Progenitor cell of endocrine pancreas (in vitro differentiated cells): Measurements from ENCODE around the gene SUMF1. TPM values are rescaled to one million over a fixed set of nuclear protein-coding genes. Genes with fewer than 3 reads are reported as not detected.
A peak's percentile ranks its signal among the peaks of the same experiment; 100 is the strongest.

Experiments used
- DNase-seq: peaks from one replicate; pipeline ENCODE4 v3.0.0; 2021; ENCODE audit warnings: low spot score; ENCODE audit not compliant: unreplicated experiment
- H3K27ac Mint-ChIP-seq: 2 replicates; pipeline ENCODE4 v1.8.0; 2021; ENCODE audit warnings: mild to moderate bottlenecking, moderate library complexity, mixed read lengths
- H3K27me3 Mint-ChIP-seq: 2 replicates; pipeline ENCODE4 v1.8.0; 2021; ENCODE audit warnings: mixed read lengths
- H3K36me3 Mint-ChIP-seq: 2 replicates; pipeline ENCODE4 v1.8.0; 2022; ENCODE audit warnings: mixed read lengths; ENCODE audit not compliant: insufficient read depth
- H3K4me1 Mint-ChIP-seq: 2 replicates; pipeline ENCODE4 v1.8.0; 2021; ENCODE audit warnings: low read depth, mixed read lengths
- H3K4me3 Mint-ChIP-seq: 2 replicates; pipeline ENCODE4 v1.8.0; 2021; ENCODE audit warnings: low read depth, mild to moderate bottlenecking, moderate library complexity, mixed read lengths
- H3K9me3 Mint-ChIP-seq: 2 replicates; pipeline ENCODE4 v1.8.0; 2021; ENCODE audit warnings: low read depth, mixed read lengths
- total RNA-seq: library from RNA; stranded (reverse); gene quantifications from 2 replicates; pipeline ENCODE4 v1.2.1, GENCODE V29; 2021
- TF ChIP-seq, protein P1 (sequence below): fragments of 200-600 bp; sonication (generic); IDR thresholded peaks from one replicate; pipeline ENCODE4 v1.5.0; 2021; ENCODE audit warnings: antibody characterized with exemption, mild to moderate bottlenecking; ENCODE audit not compliant: unreplicated experiment

The SUMF1 gene
- total RNA-seq, 1 donor from 2014 or later: 25.0 TPM

- H3K9me3 Mint-ChIP-seq: no peaks in the 10 kb centered on the region
- H3K4me1 Mint-ChIP-seq: peaks cover 16% of the 10 kb centered on the region
- peak overlapping the region; percentile 98 for H3K27ac Mint-ChIP-seq
- DNase-seq: peak; percentile 25
- TF ChIP-seq, protein P1, sequence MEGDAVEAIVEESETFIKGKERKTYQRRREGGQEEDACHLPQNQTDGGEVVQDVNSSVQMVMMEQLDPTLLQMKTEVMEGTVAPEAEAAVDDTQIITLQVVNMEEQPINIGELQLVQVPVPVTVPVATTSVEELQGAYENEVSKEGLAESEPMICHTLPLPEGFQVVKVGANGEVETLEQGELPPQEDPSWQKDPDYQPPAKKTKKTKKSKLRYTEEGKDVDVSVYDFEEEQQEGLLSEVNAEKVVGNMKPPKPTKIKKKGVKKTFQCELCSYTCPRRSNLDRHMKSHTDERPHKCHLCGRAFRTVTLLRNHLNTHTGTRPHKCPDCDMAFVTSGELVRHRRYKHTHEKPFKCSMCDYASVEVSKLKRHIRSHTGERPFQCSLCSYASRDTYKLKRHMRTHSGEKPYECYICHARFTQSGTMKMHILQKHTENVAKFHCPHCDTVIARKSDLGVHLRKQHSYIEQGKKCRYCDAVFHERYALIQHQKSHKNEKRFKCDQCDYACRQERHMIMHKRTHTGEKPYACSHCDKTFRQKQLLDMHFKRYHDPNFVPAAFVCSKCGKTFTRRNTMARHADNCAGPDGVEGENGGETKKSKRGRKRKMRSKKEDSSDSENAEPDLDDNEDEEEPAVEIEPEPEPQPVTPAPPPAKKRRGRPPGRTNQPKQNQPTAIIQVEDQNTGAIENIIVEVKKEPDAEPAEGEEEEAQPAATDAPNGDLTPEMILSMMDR: no peak
- peaks cover 30% of the 10 kb centered on the region for H3K27me3 Mint-ChIP-seq
- peak overlapping the region; percentile 90 for H3K4me3 Mint-ChIP-seq
- no peaks in the 10 kb centered on the region for H3K36me3 Mint-ChIP-seq
Measured at GRCh38 chr3:4492208-4493013, 25.3 kb upstream of the SUMF1 start.

DNA sequence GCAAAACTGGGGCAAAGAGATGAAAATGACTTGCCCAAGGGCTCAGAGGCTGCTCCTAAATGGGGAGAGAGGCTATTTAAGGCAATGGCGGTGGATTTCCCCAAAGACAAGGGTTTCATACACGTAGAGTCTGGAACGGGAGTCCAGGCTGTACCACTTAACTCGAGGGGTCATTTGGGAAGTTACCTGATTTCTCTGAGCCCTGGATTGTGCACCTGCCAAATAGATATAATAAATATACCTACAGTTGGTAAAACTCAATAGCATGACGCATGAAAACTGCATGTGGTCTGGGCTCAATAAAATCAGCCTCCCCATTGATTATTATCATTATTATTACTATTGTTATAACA lies 24.8 kb upstream of the SUMF1 start:
- TF ChIP-seq, protein P1: no peak
- H3K9me3 Mint-ChIP-seq: no peaks in the 10 kb centered on the region
- peaks cover 30% of the 10 kb centered on the region for H3K27me3 Mint-ChIP-seq
- H3K27ac Mint-ChIP-seq: peak overlapping the region; percentile 98
- H3K36me3 Mint-ChIP-seq: no peaks in the 10 kb centered on the region
- H3K4me1 Mint-ChIP-seq: peaks cover 16% of the 10 kb centered on the region
- DNase-seq: no peak
- H3K4me3 Mint-ChIP-seq: peak overlapping the region; percentile 90

DNA sequence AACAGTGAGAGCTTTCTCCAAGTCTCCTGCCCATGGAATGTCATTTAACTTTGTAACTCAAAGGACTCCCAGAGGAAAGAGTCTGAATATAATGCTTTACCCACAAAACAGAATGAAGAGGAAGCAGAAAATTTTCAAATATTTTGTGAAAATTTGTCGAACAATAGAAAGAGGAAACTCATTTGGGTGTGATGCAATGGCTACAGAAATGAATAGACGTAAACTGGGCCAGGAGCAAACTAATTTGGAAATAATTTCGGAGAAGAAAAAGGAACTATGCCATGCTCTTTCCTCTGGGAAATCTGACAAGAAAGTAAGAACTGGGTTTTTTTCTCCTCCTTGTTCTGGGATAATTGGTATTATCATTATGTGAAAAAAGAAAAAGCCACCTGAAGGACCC lies 11.2 kb upstream of the SUMF1 start:
- Mint-ChIP-seq H3K27ac (no peak overlapping the region), H3K4me1 (no peaks in the 10 kb centered on the region), H3K9me3 (no peaks in the 10 kb centered on the region), H3K27me3 (peaks cover 15% of the 10 kb centered on the region), H3K4me3 (no peak overlapping the region), H3K36me3 (no peaks in the 10 kb centered on the region)
- TF ChIP-seq, protein P1: no peak
- no peak for DNase-seq

- Mint-ChIP-seq H3K36me3 (no peaks in the 10 kb centered on the region), H3K9me3 (no peaks in the 10 kb centered on the region), H3K27me3 (peaks cover 19% of the 10 kb centered on the region), H3K27ac (no peak overlapping the region), H3K4me3 (no peak overlapping the region), H3K4me1 (no peaks in the 10 kb centered on the region)
- DNase-seq: no peak
- TF ChIP-seq, protein P1: no peak
Measured at GRCh38 chr3:4476496-4476895, 9.4 kb upstream of the SUMF1 start.

DNA sequence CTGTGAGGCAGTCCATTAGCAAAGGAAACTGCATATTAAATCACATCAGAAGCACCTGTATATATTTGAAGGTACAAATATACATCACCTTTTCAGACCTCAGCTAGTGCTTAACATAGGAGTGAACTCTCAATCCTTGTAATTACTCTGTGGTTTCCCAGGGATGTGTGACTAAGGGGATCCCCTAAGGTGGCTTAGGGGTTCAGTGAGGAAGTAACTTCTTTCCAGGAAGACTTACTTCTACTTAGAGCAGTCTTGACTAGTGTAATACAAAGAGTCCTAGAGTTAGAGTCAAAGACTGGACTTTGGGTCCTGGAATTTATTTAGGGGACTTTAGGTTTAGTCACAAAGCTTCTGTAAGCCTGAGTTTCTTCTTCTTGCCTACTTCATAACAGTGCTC lies 8.7 kb upstream of the SUMF1 start:
- DNase-seq: no peak
- TF ChIP-seq, protein P1: no peak
- peaks cover 19% of the 10 kb centered on the region for H3K27me3 Mint-ChIP-seq
- no peak overlapping the region for H3K4me3 Mint-ChIP-seq
- H3K4me1 Mint-ChIP-seq: no peaks in the 10 kb centered on the region
- no peaks in the 10 kb centered on the region for H3K36me3 Mint-ChIP-seq
- H3K27ac Mint-ChIP-seq: no peak overlapping the region
- no peaks in the 10 kb centered on the region for H3K9me3 Mint-ChIP-seq
